Activated CD4-positive, alpha-beta memory T cell treated with anti-CD3 and anti-CD28 coated beads, Interleukin-2, amount 10 ng/mL, durations not matched to agents 7 days and 5 days (primary cell): Measurements from ENCODE around the gene SMURF2. TPM values are rescaled to one million over a fixed set of nuclear protein-coding genes. Genes with fewer than 3 reads are reported as not detected.
"Not testable (repeated sequence)": the region's sequence is repeated elsewhere in the genome, so short reads cannot be mapped to it uniquely, and the experiment has no call there.

Experiments
- CTCF ChIA-PET: fragments of 350-600 bp; sonication (Branson Sonifier 250); formaldehyde crosslinking; loops from one replicate; lab custom pipeline; 2021; ENCODE audit warnings: antibody characterized with exemption, inconsistent platforms; lab: Charles Lee
- POLR2A ChIA-PET: fragments of 350-600 bp; sonication (Branson Sonifier 250); formaldehyde crosslinking; loops from one replicate; lab custom pipeline; 2021; ENCODE audit warnings: antibody characterized with exemption; lab: Charles Lee
- DNase-seq: peaks from one replicate; pipeline ENCODE4 v3.0.0-alpha.2; 2020
- H3K27ac Mint-ChIP-seq: one replicate; pipeline ENCODE4 v1.8.0; 2021; ENCODE audit warnings: mild to moderate bottlenecking, mixed read lengths
- H3K27me3 Mint-ChIP-seq: one replicate; pipeline ENCODE4 v1.8.0; 2021; ENCODE audit warnings: mixed read lengths
- H3K36me3 Mint-ChIP-seq: one replicate; pipeline ENCODE4 v1.8.0; 2021; ENCODE audit warnings: low read depth, mixed read lengths
- H3K4me1 Mint-ChIP-seq: one replicate; pipeline ENCODE4 v1.8.0; 2021; ENCODE audit warnings: mixed read lengths
- H3K4me3 Mint-ChIP-seq: one replicate; pipeline ENCODE4 v1.8.0; 2021; ENCODE audit warnings: mild to moderate bottlenecking, mixed read lengths
- H3K9me3 Mint-ChIP-seq: one replicate; pipeline ENCODE4 v1.8.0; 2021; ENCODE audit warnings: mixed read lengths
- total RNA-seq, 2 experiments: library from RNA; stranded (reverse); gene quantifications; one replicate each; pipeline ENCODE4 v1.2.3, GENCODE V29; 2021

Gene SMURF2
- total RNA-seq, 2 experiments from 2014 or later = 14.6 to 14.8 TPM

- DNase-seq = no peak
- Mint-ChIP-seq H3K9me3 (no peaks in the 10 kb centered on the region), H3K4me1 (no peaks in the 10 kb centered on the region), H3K27me3 (peaks cover 2% of the 10 kb centered on the region), H3K4me3 (no peak overlapping the region), H3K27ac (no peak overlapping the region), H3K36me3 (no peaks in the 10 kb centered on the region)
- POLR2A ChIA-PET = no interaction called here
- CTCF ChIA-PET = no interaction called here
Observed at GRCh38 chr17:64685705-64686104, 23.6 kb upstream of the SMURF2 start.

- H3K36me3 Mint-ChIP-seq = no peaks in the 10 kb centered on the region
- ChIA-PET CTCF (no interaction called here), POLR2A (no interaction called here)
- H3K9me3 Mint-ChIP-seq = no peaks in the 10 kb centered on the region
- H3K27me3 Mint-ChIP-seq = peaks cover 2% of the 10 kb centered on the region
- H3K4me1 Mint-ChIP-seq = no peaks in the 10 kb centered on the region
- H3K27ac Mint-ChIP-seq = no peak overlapping the region
- no peak for DNase-seq
- H3K4me3 Mint-ChIP-seq = no peak overlapping the region
Observed at GRCh38 chr17:64683796-64684195, 21.7 kb upstream of the SMURF2 start.

GRCh38 chr17:64682261-64683181, 20.4 kb upstream of the SMURF2 start:
- H3K4me1 Mint-ChIP-seq = no peaks in the 10 kb centered on the region
- ChIA-PET CTCF (no interaction called here), POLR2A (no interaction called here)
- H3K36me3 Mint-ChIP-seq = no peaks in the 10 kb centered on the region
- no peak overlapping the region for H3K4me3 Mint-ChIP-seq
- H3K9me3 Mint-ChIP-seq = no peaks in the 10 kb centered on the region
- H3K27me3 Mint-ChIP-seq = peaks cover 2% of the 10 kb centered on the region
- no peak overlapping the region for H3K27ac Mint-ChIP-seq
- DNase-seq = no peak

GRCh38 chr17:64679710-64680216, 17.7 kb upstream of the SMURF2 start:
- Mint-ChIP-seq H3K4me1 (no peaks in the 10 kb centered on the region), H3K4me3 (no peak overlapping the region), H3K27ac (no peak overlapping the region), H3K9me3 (no peaks in the 10 kb centered on the region), H3K36me3 (no peaks in the 10 kb centered on the region), H3K27me3 (no peaks in the 10 kb centered on the region)
- no peak for DNase-seq
- CTCF ChIA-PET = no interaction called here
- POLR2A ChIA-PET = no interaction called here

GRCh38 chr17:64676763-64677162, 14.7 kb upstream of the SMURF2 start:
- no peak for DNase-seq
- ChIA-PET POLR2A (no interaction called here), CTCF (interaction anchor here (0.6 to 0.8 kb wide), 2 partner anchors 371 to 394 kb away, joined by 3 read pairs; no protein-coding TSS in a partner anchor)
- no peaks in the 10 kb centered on the region for H3K27me3 Mint-ChIP-seq
- H3K4me3 Mint-ChIP-seq = no peak overlapping the region
- no peaks in the 10 kb centered on the region for H3K36me3 Mint-ChIP-seq
- H3K27ac Mint-ChIP-seq = no peak overlapping the region
- H3K4me1 Mint-ChIP-seq = no peaks in the 10 kb centered on the region
- no peaks in the 10 kb centered on the region for H3K9me3 Mint-ChIP-seq

GRCh38 chr17:64670843-64671590, 8.9 kb upstream of the SMURF2 start:
- POLR2A ChIA-PET, CTCF ChIA-PET, H3K36me3 Mint-ChIP-seq, H3K9me3 Mint-ChIP-seq, DNase-seq, H3K4me3 Mint-ChIP-seq, H3K27me3 Mint-ChIP-seq, H3K27ac Mint-ChIP-seq, H3K4me1 Mint-ChIP-seq: not testable (repeated sequence)

- CTCF ChIA-PET = interaction anchor here (1.1 kb wide), 1 partner anchor 19 kb away, joined by 3 read pairs; no protein-coding TSS in a partner anchor
- H3K4me3 Mint-ChIP-seq, DNase-seq, H3K36me3 Mint-ChIP-seq, POLR2A ChIA-PET, H3K9me3 Mint-ChIP-seq, H3K27me3 Mint-ChIP-seq, H3K4me1 Mint-ChIP-seq, H3K27ac Mint-ChIP-seq: not testable (repeated sequence)
Observed at GRCh38 chr17:64667807-64668721, 6.0 kb upstream of the SMURF2 start.

- POLR2A ChIA-PET, H3K36me3 Mint-ChIP-seq, CTCF ChIA-PET, H3K27ac Mint-ChIP-seq, H3K9me3 Mint-ChIP-seq, H3K4me3 Mint-ChIP-seq, DNase-seq, H3K27me3 Mint-ChIP-seq: not testable (repeated sequence)
- H3K4me1 Mint-ChIP-seq = peaks cover 20% of the 10 kb centered on the region
Observed at GRCh38 chr17:64664299-64664981, 2.3 kb upstream of the SMURF2 start.

GRCh38 chr17:64663836-64664235, 1.7 kb upstream of the SMURF2 start:
- peaks cover 22% of the 10 kb centered on the region for H3K4me1 Mint-ChIP-seq
- H3K27ac Mint-ChIP-seq, H3K9me3 Mint-ChIP-seq, CTCF ChIA-PET, H3K4me3 Mint-ChIP-seq, POLR2A ChIA-PET, H3K27me3 Mint-ChIP-seq, DNase-seq, H3K36me3 Mint-ChIP-seq: not testable (repeated sequence)

- Mint-ChIP-seq H3K36me3 (no peaks in the 10 kb centered on the region), H3K9me3 (no peaks in the 10 kb centered on the region), H3K4me3 (peak overlapping the region; percentile 87), H3K27ac (peak overlapping the region; percentile 35), H3K4me1 (peaks cover 24% of the 10 kb centered on the region), H3K27me3 (peaks cover 2% of the 10 kb centered on the region)
- DNase-seq = no peak
- POLR2A ChIA-PET = interaction anchor here (1.1 to 2.0 kb wide), 5 partner anchors 13 to 166 kb away, joined by 3 to 26 read pairs (median 8); partner anchors contain the start of genes CEP95, DDX5 and POLG2
- CTCF ChIA-PET = interaction anchor here (1.4 kb wide), 1 partner anchor 74 kb away, joined by 7 read pairs; no protein-coding TSS in a partner anchor
Observed at GRCh38 chr17:64662774-64663367, 764 bp upstream of the SMURF2 start.

- H3K4me1 Mint-ChIP-seq = peaks cover 32% of the 10 kb centered on the region
- ChIA-PET CTCF (interaction anchor here (1.0 to 1.4 kb wide), 2 partner anchors 12 to 76 kb away, joined by 3 to 7 read pairs; no protein-coding TSS in a partner anchor), POLR2A (interaction anchor here (0.6 to 2.0 kb wide), 10 partner anchors 12 to 516 kb away, joined by 3 to 26 read pairs (median 5); partner anchors contain the start of genes CEP95, DDX5 and POLG2)
- H3K27ac Mint-ChIP-seq = peak overlapping the region; percentile 68
- no peaks in the 10 kb centered on the region for H3K27me3 Mint-ChIP-seq
- H3K36me3 Mint-ChIP-seq = peaks cover 4% of the 10 kb centered on the region
- peak overlapping the region; percentile 92 for H3K4me3 Mint-ChIP-seq
- no peaks in the 10 kb centered on the region for H3K9me3 Mint-ChIP-seq
- no peak for DNase-seq
Observed at GRCh38 chr17:64661726-64661975, 456 bp downstream of the SMURF2 start.
